MM.1S (cell line): ENCODE results near the gene ABCB8.

ENCODE experiments used
- EZH2 ChIP-seq: fragments of 300-600 bp; sonication (generic); optimal IDR thresholded peaks from 2 replicates; pipeline ENCODE3; 2017; ENCODE audit warnings: low read depth, mild to moderate bottlenecking, antibody characterized with exemption, low read length, mixed read lengths
- EZH2phosphoT487 ChIP-seq: fragments of 300-600 bp; sonication (generic); IDR thresholded peaks from 2 replicates; pipeline ENCODE4 v1.6.1; 2018; ENCODE audit warnings: antibody characterized with exemption, low read length
- TF ChIP-seq, protein P1 (sequence below): fragments of 300-600 bp; sonication (generic); IDR thresholded peaks from 2 replicates; pipeline ENCODE4 v1.5.1; 2016; ENCODE audit warnings: antibody characterized with exemption, low read length, mixed read lengths

DNA sequence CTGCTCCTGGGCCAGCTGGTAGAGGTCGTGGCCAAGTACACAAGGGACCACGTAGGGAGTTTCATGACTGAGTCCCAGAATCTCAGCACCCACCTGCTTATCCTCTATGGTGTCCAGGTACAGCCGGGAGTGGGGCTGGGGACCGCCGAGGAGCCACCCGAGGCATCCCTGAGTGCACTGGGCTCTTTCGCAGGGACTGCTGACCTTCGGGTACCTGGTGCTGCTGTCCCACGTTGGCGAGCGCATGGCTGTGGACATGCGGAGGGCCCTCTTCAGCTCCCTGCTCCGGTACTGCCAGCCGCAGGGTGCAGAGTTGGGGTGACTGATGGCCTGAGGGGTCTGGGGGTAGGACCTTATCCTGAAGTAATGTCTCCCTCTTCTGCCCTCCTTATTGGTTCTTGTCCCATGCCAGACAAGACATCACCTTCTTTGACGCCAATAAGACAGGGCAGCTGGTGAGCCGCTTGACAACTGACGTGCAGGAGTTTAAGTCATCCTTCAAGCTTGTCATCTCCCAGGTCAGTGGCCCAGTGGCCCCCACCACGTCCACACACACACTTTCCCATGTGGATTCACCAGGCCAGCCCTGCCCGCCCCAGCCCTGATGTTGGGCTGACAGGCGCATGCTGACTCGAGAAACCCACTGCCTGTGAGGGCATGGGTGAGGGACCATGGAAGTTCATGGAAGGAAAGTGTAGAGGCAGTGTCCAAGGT lies 6.2 kb downstream of the ABCB8 start:
- TF ChIP-seq EZH2phosphoT487 (no peak), EZH2 (no peak)
- TF ChIP-seq, protein P1, sequence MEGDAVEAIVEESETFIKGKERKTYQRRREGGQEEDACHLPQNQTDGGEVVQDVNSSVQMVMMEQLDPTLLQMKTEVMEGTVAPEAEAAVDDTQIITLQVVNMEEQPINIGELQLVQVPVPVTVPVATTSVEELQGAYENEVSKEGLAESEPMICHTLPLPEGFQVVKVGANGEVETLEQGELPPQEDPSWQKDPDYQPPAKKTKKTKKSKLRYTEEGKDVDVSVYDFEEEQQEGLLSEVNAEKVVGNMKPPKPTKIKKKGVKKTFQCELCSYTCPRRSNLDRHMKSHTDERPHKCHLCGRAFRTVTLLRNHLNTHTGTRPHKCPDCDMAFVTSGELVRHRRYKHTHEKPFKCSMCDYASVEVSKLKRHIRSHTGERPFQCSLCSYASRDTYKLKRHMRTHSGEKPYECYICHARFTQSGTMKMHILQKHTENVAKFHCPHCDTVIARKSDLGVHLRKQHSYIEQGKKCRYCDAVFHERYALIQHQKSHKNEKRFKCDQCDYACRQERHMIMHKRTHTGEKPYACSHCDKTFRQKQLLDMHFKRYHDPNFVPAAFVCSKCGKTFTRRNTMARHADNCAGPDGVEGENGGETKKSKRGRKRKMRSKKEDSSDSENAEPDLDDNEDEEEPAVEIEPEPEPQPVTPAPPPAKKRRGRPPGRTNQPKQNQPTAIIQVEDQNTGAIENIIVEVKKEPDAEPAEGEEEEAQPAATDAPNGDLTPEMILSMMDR: no peak
